ENCODE results near the gene BORCS6. TPM values are rescaled to one million over a fixed set of nuclear protein-coding genes. Genes with fewer than 3 reads are reported as not detected.

BORCS6 gene
- total and polyA plus RNA-seq, 2 of the 13 experiments (the other 11 are each of a cell fraction or from before 2014, with no cell fraction given): 2.0 to 5.1 TPM

DNA sequence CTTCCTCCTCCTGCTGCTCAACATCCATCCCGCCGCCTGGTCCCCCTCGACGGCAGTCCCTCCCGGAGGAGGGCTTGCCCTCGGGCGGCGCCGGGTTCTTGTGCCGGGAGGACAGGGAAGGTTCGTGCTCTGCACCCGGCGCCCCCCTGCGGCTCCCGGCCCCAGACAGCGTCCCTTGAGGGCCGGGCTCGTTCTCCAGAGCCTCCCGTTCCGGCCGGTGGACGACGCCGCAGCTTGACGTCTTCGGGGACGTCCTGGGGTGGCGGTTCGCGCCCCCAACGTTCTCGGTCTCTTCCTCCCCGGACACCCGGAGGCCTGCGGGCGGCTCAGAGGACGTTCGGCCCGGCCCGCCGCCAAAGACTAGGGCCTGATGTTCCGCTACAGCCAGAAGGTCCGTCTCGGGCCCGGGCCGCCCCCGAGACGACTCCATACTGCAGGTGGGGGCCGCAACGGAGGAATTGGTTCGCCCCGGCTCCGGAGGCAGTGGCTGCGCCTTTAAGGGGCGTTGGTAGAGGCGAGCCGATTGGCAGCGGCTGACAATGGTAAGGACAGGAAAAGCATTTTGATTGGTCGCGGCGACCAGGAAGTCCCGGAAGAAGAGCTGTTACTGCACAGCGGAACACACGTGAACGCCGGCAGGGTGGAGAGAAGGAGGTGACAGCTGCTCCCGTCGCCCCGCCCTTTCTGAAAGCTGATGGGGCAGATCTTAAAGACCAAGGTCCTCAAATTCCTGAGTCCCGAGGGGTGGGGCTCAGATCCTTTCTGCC lies at the start of gene BORCS6 (continued):
- TF ChIP-seq, protein P1, sequence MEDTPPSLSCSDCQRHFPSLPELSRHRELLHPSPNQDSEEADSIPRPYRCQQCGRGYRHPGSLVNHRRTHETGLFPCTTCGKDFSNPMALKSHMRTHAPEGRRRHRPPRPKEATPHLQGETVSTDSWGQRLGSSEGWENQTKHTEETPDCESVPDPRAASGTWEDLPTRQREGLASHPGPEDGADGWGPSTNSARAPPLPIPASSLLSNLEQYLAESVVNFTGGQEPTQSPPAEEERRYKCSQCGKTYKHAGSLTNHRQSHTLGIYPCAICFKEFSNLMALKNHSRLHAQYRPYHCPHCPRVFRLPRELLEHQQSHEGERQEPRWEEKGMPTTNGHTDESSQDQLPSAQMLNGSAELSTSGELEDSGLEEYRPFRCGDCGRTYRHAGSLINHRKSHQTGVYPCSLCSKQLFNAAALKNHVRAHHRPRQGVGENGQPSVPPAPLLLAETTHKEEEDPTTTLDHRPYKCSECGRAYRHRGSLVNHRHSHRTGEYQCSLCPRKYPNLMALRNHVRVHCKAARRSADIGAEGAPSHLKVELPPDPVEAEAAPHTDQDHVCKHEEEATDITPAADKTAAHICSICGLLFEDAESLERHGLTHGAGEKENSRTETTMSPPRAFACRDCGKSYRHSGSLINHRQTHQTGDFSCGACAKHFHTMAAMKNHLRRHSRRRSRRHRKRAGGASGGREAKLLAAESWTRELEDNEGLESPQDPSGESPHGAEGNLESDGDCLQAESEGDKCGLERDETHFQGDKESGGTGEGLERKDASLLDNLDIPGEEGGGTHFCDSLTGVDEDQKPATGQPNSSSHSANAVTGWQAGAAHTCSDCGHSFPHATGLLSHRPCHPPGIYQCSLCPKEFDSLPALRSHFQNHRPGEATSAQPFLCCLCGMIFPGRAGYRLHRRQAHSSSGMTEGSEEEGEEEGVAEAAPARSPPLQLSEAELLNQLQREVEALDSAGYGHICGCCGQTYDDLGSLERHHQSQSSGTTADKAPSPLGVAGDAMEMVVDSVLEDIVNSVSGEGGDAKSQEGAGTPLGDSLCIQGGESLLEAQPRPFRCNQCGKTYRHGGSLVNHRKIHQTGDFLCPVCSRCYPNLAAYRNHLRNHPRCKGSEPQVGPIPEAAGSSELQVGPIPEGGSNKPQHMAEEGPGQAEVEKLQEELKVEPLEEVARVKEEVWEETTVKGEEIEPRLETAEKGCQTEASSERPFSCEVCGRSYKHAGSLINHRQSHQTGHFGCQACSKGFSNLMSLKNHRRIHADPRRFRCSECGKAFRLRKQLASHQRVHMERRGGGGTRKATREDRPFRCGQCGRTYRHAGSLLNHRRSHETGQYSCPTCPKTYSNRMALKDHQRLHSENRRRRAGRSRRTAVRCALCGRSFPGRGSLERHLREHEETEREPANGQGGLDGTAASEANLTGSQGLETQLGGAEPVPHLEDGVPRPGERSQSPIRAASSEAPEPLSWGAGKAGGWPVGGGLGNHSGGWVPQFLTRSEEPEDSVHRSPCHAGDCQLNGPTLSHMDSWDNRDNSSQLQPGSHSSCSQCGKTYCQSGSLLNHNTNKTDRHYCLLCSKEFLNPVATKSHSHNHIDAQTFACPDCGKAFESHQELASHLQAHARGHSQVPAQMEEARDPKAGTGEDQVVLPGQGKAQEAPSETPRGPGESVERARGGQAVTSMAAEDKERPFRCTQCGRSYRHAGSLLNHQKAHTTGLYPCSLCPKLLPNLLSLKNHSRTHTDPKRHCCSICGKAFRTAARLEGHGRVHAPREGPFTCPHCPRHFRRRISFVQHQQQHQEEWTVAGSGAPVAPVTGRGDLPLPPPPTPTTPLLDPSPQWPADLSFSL (CRISPR knock-in tag; IDR thresholded peaks at IDR 0.05): no peak
- TF ChIP-seq, protein P2, sequence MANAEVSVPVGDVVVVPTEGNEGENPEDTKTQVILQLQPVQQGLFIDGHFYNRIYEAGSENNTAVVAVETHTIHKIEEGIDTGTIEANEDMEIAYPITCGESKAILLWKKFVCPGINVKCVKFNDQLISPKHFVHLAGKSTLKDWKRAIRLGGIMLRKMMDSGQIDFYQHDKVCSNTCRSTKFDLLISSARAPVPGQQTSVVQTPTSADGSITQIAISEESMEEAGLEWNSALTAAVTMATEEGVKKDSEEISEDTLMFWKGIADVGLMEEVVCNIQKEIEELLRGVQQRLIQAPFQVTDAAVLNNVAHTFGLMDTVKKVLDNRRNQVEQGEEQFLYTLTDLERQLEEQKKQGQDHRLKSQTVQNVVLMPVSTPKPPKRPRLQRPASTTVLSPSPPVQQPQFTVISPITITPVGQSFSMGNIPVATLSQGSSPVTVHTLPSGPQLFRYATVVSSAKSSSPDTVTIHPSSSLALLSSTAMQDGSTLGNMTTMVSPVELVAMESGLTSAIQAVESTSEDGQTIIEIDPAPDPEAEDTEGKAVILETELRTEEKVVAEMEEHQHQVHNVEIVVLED (CRISPR knock-in tag; IDR thresholded peaks at IDR 0.05; ENCODE audit: borderline replicate concordance): peak; percentile 57; the same call in 1 of the 2 replicates
- TF ChIP-seq SKI (IDR thresholded peaks at IDR 0.05; ENCODE audit: partially characterized antibody) (no peak), ZNF782 (CRISPR knock-in tag; IDR thresholded peaks at IDR 0.05; ENCODE audit: borderline replicate concordance) (peak; percentile 80; the same call in 1 of the 2 replicates), IKZF1 (IDR thresholded peaks at IDR 0.05) (no peak), ZNF441 (CRISPR knock-in tag; IDR thresholded peaks at IDR 0.05; ENCODE audit: borderline replicate concordance) (0 out of 2 replicates have a peak, but pooled peaks have one; percentile 29), CCAR2 (optimal IDR thresholded peaks at IDR 0.05; ENCODE audit: low read depth, low read length) (no peak)
- TF ChIP-seq, protein P3, sequence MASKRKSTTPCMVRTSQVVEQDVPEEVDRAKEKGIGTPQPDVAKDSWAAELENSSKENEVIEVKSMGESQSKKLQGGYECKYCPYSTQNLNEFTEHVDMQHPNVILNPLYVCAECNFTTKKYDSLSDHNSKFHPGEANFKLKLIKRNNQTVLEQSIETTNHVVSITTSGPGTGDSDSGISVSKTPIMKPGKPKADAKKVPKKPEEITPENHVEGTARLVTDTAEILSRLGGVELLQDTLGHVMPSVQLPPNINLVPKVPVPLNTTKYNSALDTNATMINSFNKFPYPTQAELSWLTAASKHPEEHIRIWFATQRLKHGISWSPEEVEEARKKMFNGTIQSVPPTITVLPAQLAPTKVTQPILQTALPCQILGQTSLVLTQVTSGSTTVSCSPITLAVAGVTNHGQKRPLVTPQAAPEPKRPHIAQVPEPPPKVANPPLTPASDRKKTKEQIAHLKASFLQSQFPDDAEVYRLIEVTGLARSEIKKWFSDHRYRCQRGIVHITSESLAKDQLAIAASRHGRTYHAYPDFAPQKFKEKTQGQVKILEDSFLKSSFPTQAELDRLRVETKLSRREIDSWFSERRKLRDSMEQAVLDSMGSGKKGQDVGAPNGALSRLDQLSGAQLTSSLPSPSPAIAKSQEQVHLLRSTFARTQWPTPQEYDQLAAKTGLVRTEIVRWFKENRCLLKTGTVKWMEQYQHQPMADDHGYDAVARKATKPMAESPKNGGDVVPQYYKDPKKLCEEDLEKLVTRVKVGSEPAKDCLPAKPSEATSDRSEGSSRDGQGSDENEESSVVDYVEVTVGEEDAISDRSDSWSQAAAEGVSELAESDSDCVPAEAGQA (IDR thresholded peaks at IDR 0.05; ENCODE audit: low read depth): no peak
- TF ChIP-seq, protein P3 (CRISPR knock-in tag; IDR thresholded peaks at IDR 0.05; ENCODE audit: borderline replicate concordance): no peak
- TF ChIP-seq, protein P4, sequence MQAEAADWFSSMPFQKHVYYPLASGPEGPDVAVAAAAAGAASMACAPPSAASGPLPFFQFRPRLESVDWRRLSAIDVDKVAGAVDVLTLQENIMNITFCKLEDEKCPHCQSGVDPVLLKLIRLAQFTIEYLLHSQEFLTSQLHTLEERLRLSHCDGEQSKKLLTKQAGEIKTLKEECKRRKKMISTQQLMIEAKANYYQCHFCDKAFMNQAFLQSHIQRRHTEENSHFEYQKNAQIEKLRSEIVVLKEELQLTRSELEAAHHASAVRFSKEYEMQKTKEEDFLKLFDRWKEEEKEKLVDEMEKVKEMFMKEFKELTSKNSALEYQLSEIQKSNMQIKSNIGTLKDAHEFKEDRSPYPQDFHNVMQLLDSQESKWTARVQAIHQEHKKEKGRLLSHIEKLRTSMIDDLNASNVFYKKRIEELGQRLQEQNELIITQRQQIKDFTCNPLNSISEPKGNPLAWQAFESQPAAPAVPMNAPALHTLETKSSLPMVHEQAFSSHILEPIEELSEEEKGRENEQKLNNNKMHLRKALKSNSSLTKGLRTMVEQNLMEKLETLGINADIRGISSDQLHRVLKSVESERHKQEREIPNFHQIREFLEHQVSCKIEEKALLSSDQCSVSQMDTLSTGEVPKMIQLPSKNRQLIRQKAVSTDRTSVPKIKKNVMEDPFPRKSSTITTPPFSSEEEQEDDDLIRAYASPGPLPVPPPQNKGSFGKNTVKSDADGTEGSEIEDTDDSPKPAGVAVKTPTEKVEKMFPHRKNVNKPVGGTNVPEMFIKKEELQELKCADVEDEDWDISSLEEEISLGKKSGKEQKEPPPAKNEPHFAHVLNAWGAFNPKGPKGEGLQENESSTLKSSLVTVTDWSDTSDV (CRISPR knock-in tag; IDR thresholded peaks at IDR 0.05): no peak

All from HepG2 (cell line).